Effector CD8-positive, alpha-beta T cell (primary cell): ENCODE measurements around the gene C1QTNF4.

ENCODE experiments used
- DNase-seq: peaks from one replicate; lab custom pipeline; 2025; lab: John Stamatoyannopoulos, UW

Gene C1QTNF4

DNA sequence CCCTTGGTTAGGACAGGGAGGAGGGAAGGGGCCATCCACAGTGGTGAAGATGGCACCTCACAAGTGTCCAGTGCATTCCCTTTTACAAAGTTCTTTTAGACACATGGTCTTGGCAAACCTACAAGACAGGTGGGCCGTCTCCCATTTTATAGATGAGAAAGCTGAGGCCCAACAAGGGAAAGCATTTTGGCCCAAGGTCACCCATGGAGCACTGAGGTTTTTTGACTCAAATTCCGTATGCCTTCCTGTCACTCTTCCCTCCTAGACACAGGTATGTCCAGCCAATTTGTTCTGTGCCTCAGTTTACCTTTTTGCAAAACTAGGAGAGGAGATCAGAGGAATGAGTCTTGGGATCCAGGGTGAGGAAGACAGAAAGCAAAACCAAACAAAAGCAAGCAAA is 1.2 kb downstream of the C1QTNF4 start:
- DNase-seq, result no peak

GRCh38 chr11:47592251-47592650 is 2.0 kb downstream of the C1QTNF4 start:
- DNase-seq, result no peak

GRCh38 chr11:47591764-47592163 is 2.4 kb downstream of the C1QTNF4 start:
- DNase-seq, result no peak

DNA sequence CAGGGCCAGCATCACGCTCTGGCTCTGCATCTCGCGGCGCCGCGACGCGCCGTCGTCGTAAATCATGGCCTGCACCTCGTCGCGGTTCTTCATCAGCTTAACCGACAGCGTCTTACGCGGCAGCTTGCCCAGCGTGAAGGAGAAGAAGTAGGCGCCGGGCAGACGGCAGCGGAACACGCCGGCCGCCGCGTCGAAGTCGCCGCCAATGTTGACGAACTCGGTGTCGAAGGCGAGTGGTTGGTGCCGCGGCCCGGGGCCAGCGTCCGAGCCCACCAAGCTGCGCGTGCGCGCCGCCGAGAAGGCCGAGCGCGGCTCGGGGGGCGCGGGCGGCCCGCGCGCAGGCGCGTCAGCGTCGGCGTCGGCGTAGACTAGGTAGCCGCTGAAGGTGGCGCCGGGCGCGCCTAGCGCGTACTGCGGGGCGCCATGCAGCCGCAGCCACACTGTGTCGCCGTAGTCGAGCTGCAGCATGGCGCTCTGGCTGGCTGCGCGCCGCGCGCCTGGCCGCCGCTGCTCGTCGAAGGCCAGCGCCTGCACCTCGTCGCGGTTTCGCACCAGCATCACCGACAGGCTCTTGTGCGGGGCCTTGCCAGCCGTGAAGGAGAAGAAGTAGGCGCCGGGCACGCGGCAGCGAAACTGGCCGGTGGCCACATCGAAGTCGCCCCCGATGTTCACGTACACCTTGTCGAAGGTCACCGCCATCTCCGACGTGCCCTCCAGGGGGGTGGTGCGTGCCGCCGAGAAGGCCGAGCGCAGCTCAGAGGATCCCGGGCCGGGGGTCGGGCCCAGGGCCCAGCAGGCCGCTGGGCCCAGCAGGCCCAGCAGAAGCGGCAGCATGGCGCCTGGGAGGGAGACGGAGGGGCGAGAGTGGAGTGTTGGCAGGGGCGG is 4.0 kb downstream of the C1QTNF4 start:
- no peak for DNase-seq

DNA sequence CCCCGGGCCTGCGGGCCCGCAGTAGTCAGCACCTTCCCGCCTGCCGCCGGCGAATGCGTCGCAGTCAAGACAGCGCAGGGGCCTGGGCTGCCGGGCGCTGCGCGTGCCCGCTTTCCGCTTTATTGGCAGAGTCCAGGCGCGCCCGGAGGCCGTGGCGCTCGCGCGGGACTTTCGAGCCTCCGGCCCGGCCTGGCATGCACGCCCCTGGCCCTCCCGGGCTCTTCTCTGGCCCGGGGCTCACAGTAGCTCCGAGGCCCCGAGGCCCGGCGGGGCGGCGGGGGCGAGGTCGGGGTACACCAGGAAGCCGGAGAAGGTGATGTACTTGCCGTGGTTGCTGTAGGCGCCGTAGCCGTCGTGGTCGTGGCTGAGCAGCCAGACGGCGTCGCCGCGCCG is 4.6 kb downstream of the C1QTNF4 start:
- no peak for DNase-seq

- no peak for DNase-seq
Measured at GRCh38 chr11:47589118-47589517, 5.1 kb downstream of the C1QTNF4 start.

- no peak for DNase-seq
Measured at GRCh38 chr11:47587723-47588326, 6.4 kb downstream of the C1QTNF4 start.

- DNase-seq, result no peak
Measured at GRCh38 chr11:47587039-47587716, 7.0 kb downstream of the C1QTNF4 start.

DNA sequence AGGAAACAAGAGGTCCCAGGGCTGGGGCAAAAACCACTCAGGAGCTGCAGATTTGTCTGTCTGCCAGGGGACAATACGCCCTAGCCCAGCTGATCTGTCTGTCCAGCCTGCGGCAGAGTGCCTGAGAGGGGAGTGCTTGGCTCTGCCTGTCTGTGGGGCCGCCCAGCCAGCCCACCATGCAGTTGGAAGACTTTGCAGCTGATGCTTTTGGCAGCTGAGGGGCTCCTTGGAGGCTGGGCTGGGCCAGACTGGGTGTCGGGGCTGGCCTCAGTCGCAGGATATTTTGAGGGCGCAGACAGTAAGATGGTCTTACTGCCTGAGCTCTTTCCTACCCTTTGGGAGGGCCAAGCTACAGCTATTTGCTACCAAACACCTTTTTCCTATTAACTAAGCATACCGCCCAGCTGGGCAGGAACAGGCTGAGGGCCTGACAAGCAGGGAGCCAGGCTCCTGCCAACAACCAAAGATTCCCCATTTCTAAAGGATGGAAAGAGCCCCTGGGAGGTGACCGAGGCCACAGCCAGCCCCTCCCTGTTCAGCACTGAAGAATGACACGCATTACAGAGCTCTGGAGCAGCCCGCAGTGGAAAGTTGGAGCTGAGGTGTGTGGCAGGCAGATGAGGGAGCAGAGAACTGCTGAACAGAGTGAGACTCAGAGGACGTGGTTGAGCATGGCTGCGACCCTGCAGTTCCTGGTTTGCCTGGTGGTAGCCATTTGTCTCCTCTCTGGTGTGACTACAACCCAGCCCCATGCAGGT is 7.9 kb downstream of the C1QTNF4 start, which contains the start of gene FAM180B:
FAM180B (plus strand) TSS at position 581 of the 758 bp plus-strand sequence; CDS start at position 672, 91 bp downstream.
- DNase-seq, result no peak

GRCh38 chr11:47583844-47584243 is 10.4 kb downstream of the C1QTNF4 start:
- no peak for DNase-seq

- peak; percentile 84 for DNase-seq
Measured at GRCh38 chr11:47578524-47579494, 15.4 kb downstream of the C1QTNF4 start, which contains the start of the genes KBTBD4 and NDUFS3. KBTBD4 (minus strand) TSS chr11:47578970; CDS start chr11:47578951, 19 bp downstream. NDUFS3 (plus strand) TSS chr11:47579074; CDS start chr11:47579092, 18 bp downstream.

DNA sequence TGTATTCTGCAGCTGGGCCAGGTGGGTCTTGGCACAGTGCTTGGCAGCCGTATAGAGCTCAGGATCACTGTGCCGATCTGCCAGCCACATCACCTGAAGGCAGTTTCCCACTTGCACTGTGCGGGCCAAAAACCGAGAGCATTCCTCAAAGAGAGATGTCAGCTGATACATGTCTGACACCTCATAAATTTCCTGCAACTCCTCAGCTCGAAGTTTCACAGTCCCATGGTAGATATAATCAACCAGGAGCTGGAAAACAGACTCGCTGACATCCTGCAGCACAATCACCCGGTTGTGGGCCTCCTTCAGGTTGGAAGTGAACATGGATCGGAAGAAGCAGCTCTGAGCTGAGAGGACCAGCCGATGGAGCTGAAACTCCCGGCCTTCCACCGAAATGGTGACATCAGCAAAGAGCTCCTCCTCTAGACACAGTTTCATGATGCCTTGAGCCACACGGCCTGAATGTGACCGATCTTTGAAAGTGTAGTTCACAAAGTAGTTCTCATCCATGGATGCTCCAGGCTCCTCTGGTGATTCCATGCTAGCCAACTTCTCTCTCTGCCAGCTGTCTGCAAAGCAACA is 16.7 kb downstream of the C1QTNF4 start:
- no peak for DNase-seq

- no peak for DNase-seq
Measured at GRCh38 chr11:47573321-47573720, 20.9 kb downstream of the C1QTNF4 start.

DNA sequence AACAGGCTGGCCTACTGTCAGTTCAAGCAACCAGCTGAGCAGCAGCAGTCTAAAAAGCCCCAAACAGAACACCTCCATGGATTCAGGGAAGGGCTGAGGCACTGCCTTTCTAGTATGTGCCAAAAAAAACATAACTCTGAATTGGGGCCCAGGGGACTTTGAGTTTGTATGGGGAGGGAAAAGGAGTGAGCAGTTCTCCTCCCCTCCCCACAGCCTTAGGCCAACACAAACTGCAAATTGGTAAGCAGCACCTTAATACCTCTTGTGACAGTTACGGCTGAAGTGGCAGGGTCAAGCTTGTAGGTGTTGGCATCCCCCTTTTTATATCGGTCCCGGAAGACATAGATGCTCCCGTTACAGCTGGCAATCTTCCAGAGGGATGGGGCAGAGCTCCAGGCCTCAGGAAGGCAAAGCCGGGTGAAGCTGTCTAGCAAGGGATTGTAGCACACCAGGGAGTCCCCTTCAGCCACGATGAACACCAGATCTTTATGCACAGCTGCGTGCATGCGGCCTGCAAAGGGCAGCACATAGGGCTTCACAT is 21.4 kb downstream of the C1QTNF4 start:
- DNase-seq, result no peak

- no peak for DNase-seq
Measured at GRCh38 chr11:47571895-47572294, 22.3 kb downstream of the C1QTNF4 start.

GRCh38 chr11:47571357-47571729 is 22.9 kb downstream of the C1QTNF4 start:
- no peak for DNase-seq

- no peak for DNase-seq
Measured at GRCh38 chr11:47570651-47571356, 23.4 kb downstream of the C1QTNF4 start.

DNA sequence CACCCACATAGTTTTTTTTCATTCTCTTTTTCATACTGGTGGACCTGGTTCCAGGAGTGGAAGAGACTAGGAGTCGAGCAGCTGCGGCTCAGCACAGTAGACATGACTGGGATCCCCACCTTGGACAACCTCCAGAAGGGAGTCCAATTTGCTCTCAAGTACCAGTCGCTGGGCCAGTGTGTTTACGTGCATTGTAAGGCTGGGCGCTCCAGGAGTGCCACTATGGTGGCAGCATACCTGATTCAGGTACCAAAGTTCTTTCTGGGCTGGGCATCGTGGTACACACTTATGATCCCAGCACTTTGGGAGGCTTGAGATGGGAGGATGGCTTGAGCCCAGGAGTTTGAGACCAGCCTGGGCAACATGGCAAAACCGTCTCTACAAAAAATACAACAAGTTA is 24.6 kb downstream of the C1QTNF4 start:
- no peak for DNase-seq

GRCh38 chr11:47566149-47566698 is 28.0 kb downstream of the C1QTNF4 start:
- no peak for DNase-seq
